IPS DF 4.7 (cell line): Measurements from ENCODE around the gene ARHGAP45.
"Not testable (repeated sequence)": the region's sequence is repeated elsewhere in the genome, so short reads cannot be mapped to it uniquely, and the experiment has no call there.

Source experiments
- DNase-seq: peaks from one replicate; pipeline ENCODE4 v3.0.0-alpha.2; 2013; ENCODE audit warnings: low spot score; ENCODE audit errors: extremely low read depth

Gene ARHGAP45

GRCh38 chr19:1114728-1115127 lies 47.8 kb downstream of the ARHGAP45 start:
- not testable (repeated sequence) for DNase-seq

GRCh38 chr19:1115646-1116420 lies 48.9 kb downstream of the ARHGAP45 start:
- no peak for DNase-seq

DNA sequence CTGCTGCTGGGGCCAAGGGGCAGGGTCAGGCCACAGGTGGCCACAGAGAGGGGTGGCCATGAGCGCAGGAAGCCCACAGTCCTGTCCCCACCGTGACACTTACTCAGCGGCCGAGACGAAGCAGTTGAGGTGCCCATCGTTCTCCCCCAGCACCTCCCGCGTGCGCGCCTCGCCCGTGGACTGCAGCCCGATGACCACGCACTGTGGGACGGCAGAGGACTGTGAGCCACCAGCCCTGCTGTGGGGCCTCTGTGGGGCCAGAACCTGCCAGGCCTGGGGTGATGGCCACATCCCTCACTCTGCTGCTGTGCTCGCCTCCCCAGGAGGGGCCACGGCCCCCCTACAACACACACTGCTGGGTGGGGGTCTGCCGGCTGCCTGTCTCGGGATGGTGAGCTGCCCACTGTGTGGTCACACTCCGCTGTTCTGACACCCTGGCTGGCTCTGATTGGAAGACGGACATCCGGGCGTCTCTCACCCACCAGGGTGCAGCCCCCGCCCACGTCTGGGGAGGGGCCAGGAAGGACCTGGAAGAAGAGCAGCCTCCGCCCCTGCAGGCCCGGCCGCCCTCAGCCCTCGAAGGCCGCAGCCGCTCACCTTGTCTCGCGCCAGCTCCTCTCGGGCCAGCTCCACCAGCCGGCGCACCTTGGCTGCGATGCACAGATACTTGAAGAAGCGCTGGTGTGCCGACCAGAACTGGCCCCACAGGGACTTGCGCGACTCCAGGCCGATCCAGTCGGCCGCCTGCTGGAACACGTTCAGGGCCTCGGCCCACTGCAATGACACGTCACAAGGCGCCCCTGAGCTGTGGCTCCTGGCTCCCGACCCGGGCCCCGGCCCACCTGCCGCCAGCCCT lies 50.0 kb downstream of the ARHGAP45 start:
- DNase-seq, result no peak

DNA sequence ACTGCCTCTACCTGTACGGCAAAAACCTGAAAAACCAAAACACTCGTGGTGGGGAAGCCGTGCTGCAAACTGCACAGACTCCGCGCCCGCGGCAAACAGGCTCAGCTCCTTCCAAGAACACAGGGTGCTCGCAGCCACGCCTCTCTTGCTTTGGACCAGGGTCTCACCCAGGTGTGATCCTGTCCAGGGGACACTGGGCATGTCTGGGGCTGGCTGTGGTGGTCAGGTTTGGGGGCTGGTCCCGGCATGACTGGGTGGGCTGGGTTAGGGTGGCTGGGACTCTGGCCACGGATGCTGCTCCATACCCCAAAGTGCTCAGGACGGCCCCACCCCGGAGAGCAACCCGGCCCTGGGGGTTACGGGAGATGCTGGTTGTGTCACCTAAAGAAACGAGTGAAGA lies 50.7 kb downstream of the ARHGAP45 start:
- no peak for DNase-seq

- no peak for DNase-seq
Measured at GRCh38 chr19:1118999-1119398, 52.0 kb downstream of the ARHGAP45 start.

DNA sequence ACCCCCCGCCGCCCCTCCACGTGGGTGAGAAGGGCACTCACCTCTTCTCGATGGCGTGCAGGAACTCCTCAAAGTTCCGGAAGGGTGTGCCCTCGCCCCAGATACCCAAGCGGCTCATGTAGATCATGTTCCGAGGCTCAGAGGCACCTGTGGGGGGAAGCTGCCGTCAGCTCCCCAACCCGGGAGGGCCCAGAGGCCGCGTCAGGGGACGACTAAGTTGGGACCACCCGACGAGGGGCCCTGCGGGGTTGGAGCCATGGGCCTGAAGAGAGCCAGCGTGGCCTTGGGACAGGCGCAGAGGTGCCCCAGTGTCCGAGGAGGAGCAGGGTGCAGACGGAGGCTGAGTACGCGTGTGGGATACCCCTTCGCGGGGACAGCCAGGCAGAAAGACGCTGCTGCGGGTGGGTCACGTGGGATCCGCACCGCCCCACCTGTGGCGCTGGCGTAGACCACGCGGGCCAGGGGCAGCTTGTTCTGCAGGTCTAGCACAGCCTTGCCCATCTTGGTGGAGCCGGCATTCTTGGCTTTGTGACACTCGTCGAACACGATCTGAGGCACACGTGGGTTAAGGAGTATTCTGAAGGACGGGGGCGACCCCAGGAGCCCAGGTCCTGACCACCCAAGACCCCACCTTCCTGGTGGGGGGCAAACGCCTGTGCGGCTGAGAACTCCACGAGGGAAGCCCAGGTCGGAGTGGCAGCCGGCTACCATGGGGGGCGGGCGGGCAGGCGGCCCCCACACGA lies 52.7 kb downstream of the ARHGAP45 start:
- DNase-seq, result no peak

DNA sequence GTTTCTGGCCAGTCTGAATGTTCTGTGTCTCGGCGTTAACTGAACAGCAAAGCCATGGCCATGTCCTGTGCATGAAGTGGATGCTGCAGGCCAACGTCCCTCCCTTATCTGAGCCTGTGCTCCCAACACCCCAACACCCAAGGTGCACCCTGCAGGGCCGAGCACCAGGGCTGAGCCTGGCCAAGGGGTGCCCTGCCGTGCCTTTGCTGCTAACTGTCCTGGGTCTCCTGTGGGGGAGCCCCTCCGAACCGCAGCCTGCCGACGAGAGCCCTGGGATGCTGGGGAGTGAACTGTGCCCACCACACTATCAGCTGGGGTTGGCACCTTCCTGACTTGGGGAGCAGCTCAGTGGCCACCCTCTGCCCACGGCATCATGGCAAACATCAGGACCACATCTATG lies 54.4 kb downstream of the ARHGAP45 start:
- no peak for DNase-seq

- no peak for DNase-seq
Measured at GRCh38 chr19:1122021-1122971, 55.3 kb downstream of the ARHGAP45 start.

DNA sequence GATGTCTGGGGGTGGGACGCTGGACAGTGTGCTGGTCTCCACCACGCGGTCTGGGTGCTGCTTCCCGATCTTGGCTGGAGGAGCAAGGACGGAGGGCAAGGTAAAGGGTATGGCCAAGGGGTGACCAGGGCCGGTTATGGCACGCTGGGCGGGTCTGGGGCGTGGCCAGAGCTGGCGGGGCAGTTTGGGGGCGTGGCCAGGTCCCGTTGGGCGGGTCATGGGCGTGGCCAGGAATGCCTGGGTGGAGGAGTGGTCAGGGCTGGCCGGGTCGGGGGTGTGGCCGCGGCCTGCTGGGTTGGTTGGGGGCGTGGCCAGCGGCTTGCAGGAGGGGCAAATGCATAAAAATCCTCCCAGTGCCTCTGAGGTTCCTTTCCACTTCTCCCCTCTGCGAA lies 56.0 kb downstream of the ARHGAP45 start:
- no peak for DNase-seq

DNA sequence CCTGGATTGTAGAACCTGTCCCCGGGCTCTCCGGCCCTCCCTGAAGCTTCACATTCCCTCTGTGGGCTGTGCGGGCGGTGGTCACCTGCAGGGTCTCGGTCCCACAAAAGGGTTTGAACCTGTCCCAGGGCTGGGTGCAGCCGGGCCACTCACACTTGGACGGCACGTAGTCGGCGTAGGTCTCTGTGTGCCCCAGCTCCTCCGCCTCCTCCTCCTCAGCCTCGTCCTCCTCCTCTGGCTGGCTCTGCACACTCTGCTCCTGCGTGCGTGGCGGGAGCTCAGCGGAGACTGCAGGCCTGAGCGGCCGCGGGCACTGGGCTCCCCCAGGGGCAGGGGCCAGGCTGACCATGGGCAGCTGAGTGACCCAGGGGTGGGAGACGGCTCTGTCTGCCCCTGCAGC lies 56.4 kb downstream of the ARHGAP45 start:
- DNase-seq, result no peak

- no peak for DNase-seq
Measured at GRCh38 chr19:1123885-1124677, 57.1 kb downstream of the ARHGAP45 start.

- DNase-seq, result no peak
Measured at GRCh38 chr19:1125601-1126467, 58.9 kb downstream of the ARHGAP45 start.

DNA sequence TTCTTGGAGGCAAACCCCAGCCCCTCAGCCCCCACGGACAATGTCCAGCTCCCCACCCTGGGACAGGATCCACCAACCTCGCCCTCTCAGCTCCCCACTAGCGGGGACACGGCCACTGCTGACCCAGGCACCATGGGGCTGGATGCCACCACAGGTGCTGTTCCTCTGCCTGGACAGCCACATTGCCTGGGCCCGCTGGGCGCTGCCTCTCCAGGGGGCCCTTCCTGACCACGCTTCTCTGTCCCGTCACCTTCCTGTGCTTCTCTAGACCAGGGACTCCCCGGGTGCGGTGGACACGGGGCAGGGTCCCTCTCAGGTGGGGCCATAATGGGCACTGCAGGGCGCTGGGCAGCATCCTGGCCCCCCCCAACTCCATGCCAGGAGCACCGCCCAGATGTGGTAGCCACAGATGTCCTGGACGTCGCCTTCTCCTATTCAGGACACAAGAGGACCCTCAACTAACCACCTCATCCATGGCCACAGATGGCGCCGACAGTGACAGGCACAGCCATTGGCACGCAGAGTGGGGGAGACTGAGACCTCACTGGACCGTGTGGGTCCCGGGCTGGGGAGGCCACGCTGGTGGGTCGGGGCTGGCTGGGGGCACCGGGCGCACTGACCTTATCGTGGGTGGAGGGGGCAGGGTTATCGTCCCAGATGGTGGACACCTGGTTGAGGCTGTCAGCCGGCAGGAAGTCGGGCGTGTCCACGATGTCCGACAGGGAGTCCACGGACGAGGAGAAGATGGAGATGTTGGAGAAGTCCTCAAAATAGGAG lies 60.2 kb downstream of the ARHGAP45 start:
- DNase-seq, result no peak

DNA sequence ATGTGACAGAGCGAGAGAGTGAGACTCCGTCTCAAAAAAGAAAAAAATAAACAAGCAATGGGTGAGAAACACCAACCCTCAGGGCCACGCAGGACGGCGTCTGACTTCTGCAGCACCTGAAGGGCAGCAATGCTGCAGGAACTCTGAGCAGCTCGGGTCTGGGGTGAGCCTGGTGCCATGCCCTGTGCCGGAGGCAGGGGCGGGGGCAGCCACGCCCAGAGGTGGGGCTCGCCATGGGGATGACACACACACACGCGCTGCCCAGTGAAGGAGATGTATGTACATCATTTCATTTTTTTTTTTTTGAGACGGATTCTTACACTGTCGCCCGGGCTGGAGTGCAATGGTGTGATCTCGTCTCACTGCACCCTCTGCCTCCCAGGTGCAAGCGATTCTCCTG lies 61.1 kb downstream of the ARHGAP45 start:
- no peak for DNase-seq

DNA sequence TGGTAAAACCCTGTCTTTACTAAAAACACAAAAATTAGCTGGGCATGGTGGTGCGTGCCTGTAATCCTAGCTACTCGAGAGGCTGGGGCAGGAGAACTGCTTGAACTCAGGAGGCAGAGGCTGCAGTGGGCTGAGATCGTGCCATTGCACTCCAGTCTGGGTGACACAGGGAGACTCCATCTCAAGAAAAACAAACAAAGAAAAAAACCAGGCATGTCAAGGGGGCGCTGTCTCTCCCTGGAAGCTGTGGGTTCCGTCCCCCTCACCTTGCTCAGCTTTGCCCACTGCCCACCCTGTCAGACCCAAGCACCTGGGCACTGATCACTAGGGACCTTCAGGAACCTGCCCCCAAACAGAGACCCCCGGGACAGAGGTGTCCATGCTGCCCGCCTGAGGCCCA lies 62.1 kb downstream of the ARHGAP45 start:
- DNase-seq, result not testable (repeated sequence)

DNA sequence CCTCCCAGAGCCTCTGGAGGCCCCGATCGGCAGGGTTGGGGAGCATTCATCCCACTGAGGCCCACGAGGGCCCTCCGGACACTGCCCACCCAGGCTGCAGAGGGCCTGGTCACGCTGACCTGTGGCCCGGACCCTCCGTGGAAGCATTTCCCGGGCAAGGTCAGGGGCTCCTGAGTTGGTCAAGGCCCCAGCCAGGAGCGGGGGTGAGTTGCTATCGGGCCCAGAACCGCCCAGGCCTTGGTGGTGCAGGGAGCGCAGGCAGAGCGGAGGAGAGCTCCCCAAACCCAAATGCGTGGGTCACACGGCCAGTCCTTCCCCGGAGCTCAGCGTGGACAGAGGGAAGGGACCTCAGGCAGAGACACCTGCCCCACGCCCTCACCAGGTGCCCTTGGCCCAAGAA lies 62.6 kb downstream of the ARHGAP45 start:
- no peak for DNase-seq

DNA sequence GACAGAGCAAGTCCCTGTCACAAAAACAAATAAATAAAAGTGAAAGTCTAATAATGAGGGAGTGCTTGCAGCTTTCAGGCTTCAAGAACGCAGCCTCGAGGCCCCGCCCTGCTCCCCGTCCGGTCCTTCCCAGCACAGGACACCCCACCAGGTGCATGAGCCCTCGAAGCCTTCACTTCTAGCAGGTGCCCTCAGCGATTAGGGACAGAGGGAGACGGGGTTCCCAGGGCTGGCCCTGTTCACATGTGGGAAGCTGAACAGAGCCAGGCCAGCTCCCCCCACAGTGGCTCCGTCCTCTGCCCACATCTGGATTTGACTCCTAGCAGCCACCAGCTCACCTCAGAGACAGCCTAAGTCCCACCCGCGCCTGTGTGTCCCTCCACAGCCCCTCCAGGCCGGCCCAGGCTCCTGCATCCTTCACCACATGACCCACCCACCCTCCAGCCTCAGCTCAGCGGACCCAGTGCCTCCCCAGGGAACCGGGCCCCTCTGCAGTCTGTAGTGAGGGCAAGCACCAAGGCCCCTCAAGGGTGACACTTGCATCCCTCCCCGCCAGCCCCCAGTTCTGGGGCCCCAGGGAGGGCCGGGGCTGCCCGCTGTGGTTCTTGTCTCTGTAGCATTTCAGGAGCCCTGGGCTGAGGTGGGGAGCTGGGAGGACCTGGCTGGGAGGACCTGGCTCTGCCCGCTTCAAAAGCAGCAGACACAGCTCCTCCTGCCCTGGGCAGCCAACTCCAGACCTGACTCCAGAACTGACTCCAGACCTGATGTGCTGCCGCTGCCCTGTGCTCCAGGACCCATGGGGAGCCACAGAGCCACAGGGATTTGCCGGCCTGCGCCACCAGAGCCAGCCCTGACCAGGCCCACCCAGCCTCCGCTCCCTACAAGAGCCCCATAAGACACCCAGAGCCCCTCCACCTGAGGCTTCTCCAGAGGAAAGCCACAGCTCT lies 64.1 kb downstream of the ARHGAP45 start:
- no peak for DNase-seq
